GM18517 (cell line): ENCODE measurements around the gene VCP.

Experiments
- ATAC-seq: cut with Tn5 transposase; IDR thresholded peaks from one replicate; pipeline ENCODE4 v1.9.1; 2021; ENCODE audit warnings: mild to moderate bottlenecking, moderate library complexity; ENCODE audit not compliant: unreplicated experiment

The VCP gene

DNA sequence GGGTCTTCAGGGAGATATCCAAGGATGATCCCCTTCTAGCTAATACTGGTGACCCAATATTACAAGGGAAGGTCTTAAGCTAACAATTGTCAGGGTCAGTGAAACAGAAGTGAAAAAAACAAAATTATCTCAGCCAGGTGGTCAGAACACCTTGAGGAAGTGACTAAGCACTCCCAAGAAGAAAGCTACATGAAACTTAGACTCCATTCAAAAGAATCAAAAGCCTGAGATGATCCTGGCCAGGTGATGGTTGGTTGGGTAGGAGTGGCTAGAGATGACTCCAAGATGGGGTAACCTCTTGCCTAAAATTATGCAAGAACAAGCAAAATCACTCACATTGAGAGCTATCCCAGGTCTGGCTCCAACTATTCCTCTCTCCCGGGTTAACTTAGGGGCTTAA, 5.4 kb downstream of the VCP start:
- no peak for ATAC-seq

DNA sequence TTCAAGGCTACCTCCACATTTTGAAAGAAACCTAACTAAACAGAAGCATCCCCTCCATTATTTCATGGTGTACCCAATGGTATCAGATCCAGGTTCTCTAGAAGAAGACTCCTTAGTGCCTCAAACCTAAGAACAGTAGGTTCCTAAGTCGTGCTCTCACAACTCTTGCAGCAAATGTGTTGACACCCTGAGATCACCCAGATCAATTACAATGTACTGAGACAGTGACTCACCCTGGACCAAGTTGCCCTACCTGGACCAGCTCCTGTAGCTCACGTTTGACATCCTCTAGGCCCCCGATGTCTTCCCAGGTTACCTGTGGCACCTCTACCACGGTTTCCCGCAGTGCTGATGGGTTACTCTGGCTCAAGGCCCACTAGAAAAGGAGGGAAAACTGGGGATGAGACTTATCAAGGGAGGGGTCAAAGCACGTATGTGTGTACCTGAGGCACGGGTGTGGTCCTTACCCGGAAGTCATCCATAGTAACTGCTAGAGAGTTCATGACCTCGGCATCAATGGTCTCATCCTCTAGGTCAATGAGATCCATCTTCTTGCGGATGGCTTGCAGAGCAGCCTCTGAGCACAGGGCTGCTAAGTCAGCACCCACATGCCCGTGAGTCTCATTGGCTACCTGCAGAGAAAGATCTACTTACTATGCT, 11.7 kb downstream of the VCP start:
- ATAC-seq = no peak

DNA sequence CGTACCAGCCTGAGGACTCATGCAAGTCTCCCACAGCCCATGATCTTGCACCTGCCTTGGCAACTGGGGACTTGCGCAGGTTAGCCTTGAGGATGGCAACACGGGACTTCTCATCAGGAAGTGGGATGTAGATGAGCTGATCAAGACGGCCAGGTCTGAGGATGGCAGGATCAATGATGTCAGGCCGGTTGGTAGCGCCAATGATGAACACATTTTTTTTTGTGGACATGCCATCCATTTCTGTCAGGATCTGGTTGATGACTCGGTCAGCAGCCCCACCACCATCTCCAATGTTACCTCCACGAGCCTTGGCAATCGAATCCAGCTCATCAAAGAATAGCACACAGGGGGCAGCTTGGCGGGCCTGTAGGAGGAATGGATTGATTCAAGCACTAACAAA, 13.0 kb downstream of the VCP start:
- no peak for ATAC-seq

DNA sequence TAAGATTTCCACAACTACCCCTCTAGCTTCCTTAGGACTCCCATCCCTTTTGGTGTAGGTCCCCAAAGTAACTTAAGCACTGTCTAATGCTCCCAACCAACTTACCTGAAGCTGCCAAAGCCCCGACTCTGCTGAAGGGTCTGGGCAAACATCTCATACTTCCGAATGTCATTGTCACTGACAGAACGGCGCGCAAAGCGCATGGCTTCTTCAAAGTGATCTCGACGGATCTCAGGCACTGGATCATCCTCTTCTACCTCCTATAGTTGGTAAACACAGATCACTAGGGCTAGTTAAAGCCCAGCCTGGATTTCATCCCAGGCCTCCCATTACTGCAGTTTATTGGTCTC, 15.2 kb downstream of the VCP start:
- no peak for ATAC-seq

DNA sequence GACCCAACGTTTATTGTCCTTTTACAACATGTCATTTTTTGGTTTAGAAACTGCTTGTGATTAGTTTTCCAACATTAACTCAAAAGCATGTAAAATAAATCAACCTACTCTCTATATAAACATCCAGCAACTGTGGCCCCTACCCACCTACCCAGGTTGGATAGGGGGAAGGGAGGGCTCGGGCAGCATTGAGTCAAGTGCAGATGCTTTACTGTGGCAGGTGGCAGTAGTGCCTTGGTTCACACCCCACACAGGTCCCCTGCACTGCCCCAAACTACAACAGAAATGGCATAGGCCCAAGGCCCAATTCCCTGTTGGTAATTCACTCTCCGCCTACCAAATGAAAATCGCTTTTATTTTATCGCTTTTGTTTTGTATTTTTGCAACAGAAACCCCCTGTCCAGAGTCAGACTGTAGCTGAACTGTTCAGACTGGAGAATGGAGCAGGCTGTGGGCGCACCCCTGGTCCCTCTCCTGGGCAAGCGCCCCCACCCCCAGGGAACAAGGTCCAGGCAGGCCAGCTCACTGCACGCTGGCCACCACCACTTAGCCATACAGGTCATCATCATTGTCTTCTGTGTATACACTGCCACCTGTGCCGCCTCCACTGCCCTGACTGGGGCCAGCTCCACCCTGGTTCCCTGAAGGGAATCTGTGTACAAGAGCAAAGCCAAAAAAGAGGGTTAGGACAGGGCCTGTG, 15.7 kb downstream of the VCP start:
- ATAC-seq = no peak

DNA sequence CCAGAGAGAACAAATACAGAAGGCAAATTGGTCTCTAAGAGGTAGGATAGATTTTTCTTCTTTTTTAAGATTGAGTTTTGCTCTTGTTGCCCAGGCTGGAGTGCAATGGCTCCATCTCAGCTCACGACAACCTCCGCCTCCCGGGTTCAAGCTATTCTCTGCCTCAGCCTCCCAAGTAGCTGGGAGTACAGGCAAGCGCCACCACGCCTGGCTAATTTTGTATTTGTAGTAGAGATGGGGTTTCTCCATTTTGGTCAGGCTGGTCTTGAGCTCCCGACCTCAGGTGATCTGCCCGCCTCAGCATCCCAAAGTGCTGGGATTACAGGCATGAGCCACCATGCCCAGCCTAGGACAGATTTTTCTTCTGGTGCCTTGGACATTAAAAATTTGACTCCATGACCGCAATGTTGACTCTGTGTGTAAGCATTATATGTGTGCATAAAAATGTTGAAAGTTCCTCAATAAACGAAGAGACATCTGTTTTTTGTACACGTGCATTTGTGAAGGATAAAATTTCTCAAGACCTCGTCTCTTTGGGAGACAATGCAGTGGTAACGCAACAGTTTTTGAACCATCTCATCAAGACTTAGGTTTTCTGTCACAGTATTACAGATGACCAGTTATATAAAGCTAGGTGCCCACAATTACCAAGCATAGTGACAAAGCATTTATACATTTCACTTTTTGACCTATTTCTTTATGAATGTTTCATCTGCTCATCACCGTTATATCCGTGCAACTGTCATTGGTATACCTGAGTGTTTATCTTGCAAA, 17.4 kb downstream of the VCP start:
- ATAC-seq = no peak

DNA sequence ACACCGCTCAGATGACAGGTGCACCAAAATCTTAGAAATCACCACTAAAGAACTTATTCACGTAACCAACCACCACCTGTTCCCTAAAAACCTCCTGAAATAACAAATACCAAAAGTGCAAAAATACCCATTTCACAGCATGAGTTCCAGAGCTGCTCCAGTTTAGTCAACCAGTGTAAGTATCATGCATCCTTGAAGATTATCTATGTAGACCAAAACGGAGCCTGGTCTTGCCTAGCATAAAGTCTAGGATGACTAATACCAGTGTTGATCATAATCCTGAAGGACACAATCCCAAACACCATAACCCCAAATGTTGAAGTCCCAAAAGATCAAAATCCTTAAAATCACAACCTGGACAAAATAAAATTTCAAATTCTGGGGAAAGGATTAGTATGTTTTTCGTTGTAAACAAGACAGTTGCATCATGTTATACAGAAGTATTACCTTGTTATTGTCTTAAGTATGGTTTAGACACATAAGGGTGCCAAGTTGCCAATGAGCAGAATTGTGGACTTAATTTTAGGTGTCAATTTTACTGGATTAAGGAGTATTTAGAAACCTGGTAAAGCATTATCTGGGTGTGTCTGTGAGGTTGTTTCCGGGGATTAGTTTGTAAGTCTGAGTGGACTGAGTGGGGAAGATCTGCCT, 18.1 kb downstream of the VCP start:
- ATAC-seq = no peak

DNA sequence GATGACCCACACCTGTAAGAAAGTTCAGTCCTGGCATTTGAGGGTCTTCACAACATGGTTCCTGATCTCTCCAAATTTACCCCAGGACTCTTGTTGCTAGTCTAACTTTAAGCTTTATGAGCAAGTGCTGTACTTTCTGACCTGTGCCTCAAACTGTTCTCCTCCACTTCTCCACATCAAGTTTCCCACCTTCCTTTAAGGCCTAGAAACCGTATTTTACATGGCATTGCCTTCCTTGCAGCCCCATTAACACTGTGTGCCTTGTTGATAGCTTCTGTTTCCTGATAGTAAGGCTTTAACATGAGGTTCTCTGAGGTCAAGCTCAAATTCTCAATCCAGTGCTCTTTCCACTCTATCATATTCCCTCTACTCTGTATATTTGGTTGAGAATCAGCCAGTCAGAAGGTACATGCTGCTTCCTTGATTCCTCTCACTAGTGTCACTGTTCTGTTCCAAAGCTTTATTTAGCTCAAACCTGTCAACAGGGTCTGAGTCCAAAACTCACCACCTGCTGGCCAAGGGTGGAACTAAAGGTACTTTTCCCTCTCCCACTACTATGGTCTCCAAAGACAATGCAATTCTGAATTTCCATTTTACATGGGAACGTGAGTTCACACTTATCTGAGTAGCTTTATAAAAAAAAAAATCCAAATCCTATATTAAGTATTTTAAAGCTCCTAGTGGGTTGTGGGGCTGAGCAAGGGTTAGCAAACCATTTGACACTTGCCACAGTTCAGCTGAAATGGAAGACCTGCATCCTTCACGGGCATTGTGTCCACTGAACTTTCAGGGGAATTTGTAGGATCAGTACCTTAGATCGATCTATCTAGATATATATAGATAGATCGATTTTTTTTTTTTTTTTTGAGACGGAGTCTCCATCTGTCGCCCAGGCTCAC, 21.1 kb downstream of the VCP start:
- ATAC-seq = no peak

DNA sequence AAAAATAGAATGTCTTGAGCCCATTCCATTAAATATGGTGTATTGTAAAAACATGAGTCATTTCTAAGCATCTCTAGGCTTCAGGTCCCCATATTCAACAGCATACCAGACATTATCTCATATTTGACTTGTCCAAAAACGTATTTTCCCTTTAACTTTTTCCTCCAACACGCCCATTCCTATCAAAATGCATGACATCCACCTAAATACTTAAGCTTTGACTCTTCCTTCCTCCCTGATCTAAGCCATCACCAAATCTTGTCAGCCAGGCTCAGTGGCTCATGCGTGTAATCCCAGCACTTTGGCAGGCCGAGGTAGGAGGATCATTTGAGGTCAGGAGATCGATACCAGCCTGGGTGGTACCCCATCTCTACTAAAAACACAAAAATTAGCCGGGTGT, 23.9 kb downstream of the VCP start:
- ATAC-seq = no peak

DNA sequence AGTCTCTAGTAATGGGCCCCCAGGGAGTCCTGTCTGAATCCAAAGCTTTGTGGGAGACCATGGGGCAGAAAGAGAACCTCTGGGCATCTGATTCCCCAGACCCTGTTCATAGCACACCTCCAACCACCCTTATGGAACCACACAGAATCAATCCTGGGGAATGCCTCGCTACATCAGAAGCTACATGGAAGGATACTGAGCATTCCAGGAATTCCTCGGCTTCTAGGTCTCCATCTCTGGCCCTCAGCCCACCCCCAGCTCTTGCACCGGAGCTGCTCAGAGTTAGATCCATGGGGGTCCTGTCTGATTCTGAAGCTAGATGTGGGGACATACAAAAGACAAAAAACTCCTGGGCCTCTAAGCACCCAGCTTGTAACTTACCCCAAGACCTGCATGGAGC, 28.4 kb downstream of the VCP start:
- ATAC-seq = no peak

DNA sequence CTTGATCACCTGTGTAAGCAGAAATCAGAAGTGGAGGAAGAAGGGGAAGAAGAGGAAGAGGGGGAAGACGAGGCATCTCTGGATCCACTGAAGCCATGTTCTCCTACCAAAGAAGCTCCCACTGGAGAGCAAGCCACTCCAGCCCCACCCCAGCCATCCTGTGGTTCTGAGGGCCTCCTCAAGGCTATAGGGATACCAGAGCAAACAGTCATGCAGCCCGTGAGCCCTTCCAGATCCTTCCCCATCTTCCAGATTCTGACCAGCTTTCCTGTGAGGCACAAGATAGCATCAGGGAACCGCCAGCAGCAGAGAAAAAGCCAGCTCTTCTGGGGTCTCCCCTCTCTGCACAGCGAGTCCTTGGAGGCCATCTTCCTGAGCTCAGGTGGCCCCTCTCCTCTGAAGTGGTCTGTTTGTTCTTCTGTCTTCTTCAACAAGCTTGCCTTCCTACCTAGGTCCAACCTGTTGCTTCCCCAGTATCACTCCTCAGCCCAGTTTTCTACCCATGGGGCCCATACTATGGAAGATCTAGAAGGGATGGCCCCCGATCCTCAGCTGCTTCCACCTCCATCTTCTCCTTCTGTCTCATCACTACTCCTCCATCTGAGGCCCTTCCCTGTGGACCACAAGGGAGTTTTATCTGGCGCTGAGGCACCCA, 29.4 kb downstream of the VCP start:
- no peak for ATAC-seq

DNA sequence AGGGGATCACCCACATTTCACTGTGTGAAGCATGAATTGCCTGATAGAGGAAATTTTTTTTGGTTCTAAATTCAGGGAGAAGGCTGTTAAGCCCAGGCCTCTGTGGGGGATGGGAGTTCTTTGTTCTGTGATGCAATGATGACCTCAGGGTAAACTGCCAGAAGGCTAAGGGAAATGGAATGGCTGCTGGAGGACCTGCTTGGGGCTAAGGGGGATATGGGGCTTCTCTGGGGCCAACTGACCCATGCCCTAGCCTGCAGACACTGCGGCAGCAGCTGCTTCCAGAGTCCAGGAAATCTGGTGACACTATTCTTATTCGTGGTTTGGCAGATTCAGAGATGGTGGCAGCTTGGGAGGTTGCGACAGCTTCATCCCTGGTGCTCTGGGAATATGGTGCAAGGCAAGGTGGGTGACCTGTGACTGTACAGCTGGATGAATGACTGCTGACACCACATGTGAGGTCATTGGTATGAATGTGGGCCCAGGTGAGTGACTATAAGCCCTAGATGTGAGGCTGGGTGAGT, 30.3 kb downstream of the VCP start:
- ATAC-seq = no peak

DNA sequence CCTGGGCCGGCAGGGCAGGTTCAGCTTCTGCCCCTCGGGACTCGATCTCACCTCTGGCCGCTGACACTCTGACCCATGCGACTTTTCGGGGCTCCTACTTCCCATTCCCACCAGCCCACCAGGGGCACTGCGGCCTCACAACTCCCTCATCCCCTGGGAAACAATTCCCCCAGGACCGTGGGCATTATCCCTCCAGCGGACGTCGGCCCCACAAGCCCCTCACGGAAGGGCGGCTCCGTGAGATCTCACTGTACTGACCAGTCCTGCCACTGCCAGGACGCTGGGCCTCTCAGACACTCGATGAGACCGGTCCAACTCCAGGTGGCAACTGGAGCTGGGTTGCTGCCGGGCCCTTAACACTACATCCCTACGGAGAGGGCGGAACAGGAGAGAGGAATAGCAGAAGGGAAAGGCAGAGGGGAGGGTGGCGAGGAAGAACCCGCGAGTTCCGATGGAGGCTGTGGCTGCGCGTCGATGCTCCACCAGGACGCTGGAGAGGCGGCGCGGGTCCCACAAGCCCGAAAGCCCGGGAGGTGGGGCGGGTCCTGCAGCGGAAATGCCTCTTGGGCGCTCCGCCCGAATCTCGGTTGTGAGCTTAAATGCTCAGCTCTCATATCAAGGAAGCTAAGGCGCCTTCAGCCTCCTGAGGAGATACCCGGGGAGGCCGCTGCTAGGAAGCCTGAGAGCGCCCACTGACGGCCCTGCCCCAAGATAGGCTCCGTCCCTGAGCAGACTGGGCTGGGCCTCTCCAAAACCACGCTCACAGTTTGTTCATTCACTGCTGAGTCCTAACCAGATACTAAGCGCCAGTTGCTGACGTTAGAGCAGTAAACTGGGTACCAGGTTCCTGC, 36.3 kb downstream of the VCP start:
- no peak for ATAC-seq

DNA sequence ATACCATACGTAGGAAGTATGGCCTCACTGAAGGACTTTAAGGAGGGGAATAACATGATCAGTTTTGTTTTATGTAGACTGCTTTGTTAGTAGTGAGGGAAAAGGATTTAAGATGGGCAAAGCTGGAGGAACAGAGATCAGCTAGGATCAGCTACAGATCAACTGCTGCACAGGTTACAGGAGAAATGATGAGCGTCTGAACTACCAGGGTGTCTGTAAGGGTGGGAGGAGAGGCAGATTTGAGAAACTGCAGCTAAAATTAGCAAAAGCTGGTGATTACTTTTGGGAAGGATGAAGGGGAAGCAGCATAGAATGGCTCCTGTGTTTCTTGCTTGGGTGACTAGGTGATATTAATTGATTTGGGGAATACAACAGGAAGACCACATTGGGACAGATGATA, 39.3 kb downstream of the VCP start:
- no peak for ATAC-seq

DNA sequence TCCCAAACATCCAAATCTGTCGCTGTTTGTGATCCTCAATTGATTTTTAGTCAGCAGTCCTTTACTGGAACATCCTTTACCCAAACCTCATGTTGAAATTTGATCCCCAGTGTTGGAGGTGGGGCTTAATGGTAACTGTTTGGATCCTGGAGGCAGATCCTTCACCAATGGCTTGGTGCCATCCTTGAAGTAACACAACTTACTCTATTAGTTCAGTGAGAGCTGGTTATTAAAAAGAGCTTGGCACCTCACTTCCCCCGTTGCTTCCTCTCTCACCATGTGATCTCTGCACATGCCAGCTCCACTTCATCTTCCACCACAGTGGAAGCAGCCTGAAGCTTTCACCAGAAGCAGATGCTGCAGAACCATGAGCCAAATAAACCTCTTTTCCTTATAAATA, 42.6 kb downstream of the VCP start:
- ATAC-seq = no peak

DNA sequence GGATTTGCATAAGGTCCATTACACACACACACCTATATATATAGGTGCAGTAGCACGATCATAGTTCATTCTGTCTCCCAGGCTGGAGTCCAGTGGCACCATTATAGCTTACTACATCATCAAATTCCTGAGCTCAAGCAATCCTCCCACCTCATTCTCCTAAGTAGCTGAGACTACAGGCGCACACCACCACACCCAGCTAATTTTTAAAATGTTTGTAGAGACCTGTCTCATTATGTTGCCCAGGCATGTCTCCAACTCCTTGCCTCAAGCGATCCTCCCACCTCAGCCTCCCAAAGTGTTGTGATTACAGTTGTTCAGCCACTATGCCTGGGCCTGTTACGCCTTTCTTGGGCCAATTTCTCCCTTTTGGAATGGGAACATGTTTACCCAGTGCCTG, 43.2 kb downstream of the VCP start:
- no peak for ATAC-seq

DNA sequence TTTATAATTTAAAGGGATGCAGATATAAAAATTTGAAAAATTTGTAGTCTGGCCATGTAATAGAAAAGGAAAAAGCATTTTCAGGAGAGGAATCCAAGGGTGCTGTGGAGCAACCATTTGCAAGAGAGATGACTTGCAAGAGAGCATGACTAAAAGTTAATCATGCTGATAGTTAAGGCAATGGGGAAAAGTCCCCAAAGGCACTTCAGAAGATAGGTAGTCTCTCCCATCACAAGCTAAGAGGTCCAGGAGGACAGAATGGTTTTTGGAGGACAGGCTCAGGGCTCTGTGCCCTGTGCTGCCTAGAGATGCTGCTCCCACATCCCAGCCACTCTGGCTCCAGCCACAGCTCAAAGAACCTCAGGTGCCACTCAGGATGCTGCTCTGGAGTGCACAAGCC, 44.1 kb downstream of the VCP start:
- no peak for ATAC-seq

DNA sequence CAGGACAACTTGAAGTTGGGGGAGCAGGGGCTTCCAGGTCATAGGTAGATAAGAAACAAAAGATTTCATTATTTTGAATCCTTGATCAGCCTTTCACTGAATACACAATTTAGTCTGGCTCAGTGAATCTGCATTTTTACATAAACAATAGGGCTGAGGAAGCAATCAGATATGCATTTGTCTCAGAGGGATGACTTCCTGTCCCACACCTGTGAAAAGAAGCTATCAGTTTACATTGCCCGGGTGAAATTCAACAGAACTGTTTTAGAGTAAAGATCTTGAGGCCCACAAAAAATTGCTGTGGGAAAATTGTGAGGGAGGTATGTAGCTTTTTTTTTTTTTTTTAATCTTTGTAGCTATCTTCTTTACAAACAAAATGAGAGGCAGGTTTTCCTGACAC, 44.6 kb downstream of the VCP start:
- ATAC-seq = no peak

DNA sequence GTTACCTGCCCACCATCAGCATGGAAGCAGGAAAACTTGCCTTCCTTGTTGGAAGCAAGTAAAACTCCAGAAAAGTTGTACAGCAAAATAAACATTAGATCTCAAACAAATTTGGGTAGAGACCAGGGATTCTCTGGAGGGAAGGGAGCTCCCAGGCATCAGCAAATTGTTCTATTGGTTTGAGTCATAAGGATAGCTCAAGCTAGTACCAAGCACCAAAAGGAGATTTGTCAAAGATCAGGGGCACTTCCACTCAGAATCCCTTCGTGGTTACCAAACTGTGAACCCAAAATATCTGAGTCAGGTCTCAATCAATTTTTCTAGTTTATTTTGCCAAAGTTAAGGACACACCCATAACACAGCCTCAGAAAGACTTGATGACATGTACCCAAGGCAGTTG, 45.1 kb downstream of the VCP start:
- ATAC-seq = no peak
